DOHH2 (cell line): ENCODE measurements around the gene PLEKHH3.

Experiments
- H3F3A ChIP-seq: fragments of 200-600 bp; sonication (generic), shearing (Covaris generic); 2 replicates; pipeline ENCODE4 v1.6.0; 2016; ENCODE audit warnings: antibody characterized with exemption, mild to moderate bottlenecking; ENCODE audit not compliant: control insufficient read depth, insufficient read depth
- H3K27ac ChIP-seq: fragments of 200-600 bp; sonication (generic); 2 replicates; pipeline ENCODE4 v1.5.1; 2014; ENCODE audit warnings: low read depth, mild to moderate bottlenecking, low read length, moderate library complexity
- H3K27me3 ChIP-seq: fragments of 200-600 bp; sonication (generic); 2 replicates; pipeline ENCODE4 v1.6.1; 2014; ENCODE audit warnings: mild to moderate bottlenecking, low read length, mixed read lengths; ENCODE audit not compliant: control insufficient read depth
- H3K36me3 ChIP-seq: fragments of 200-600 bp; sonication (generic); 2 replicates; pipeline ENCODE4 v1.6.1; 2014; ENCODE audit warnings: mild to moderate bottlenecking, low read length, moderate library complexity, mixed read lengths; ENCODE audit not compliant: control insufficient read depth
- H3K4me1 ChIP-seq: fragments of 200-600 bp; sonication (generic); 2 replicates; pipeline ENCODE4 v1.6.1; 2014; ENCODE audit warnings: mild to moderate bottlenecking, low read length, mixed read lengths; ENCODE audit not compliant: control insufficient read depth
- H3K4me2 ChIP-seq: fragments of 200-600 bp; sonication (generic); 2 replicates; pipeline ENCODE4 v1.6.0; 2014; ENCODE audit warnings: mild to moderate bottlenecking, low read length, moderate library complexity
- H3K4me3 ChIP-seq: fragments of 200-600 bp; sonication (generic); 2 replicates; pipeline ENCODE4 v1.5.1; 2014; ENCODE audit warnings: mild to moderate bottlenecking, low read length, mixed read lengths
- H3K79me2 ChIP-seq: fragments of 200-600 bp; sonication (generic); 2 replicates; pipeline ENCODE4 v1.6.1; 2014; ENCODE audit warnings: mild to moderate bottlenecking, low read length, mixed read lengths; ENCODE audit not compliant: control insufficient read depth
- H3K9me2 ChIP-seq: fragments of 200-600 bp; sonication (generic); replicated peaks from 2 replicates; pipeline ENCODE4 v1.6.1; 2014; ENCODE audit warnings: mild to moderate bottlenecking, low read length, mixed read lengths; ENCODE audit not compliant: control insufficient read depth
- H3K9me3 ChIP-seq: fragments of 200-600 bp; sonication (generic); 2 replicates; pipeline ENCODE4 v1.6.1; 2014; ENCODE audit warnings: antibody characterized with exemption, low read length, mixed read lengths; ENCODE audit not compliant: control insufficient read depth, insufficient read depth
- H4K20me1 ChIP-seq: fragments of 200-600 bp; sonication (generic); 2 replicates; pipeline ENCODE4 v1.6.0; 2014; ENCODE audit warnings: low read depth, mild to moderate bottlenecking, antibody characterized with exemption, low read length, moderate library complexity; ENCODE audit not compliant: control insufficient read depth, insufficient read depth
- CTCF ChIP-seq: fragments of 200-600 bp; sonication (generic); IDR thresholded peaks from one replicate; pipeline ENCODE4 v1.5.1; 2014; ENCODE audit warnings: antibody characterized with exemption, mild to moderate bottlenecking, low read depth, low read length; ENCODE audit not compliant: poor library complexity, severe bottlenecking
- EZH2phosphoT487 ChIP-seq: fragments of 200-600 bp; sonication (generic); IDR thresholded peaks from 2 replicates; pipeline ENCODE4 v1.6.1; 2017; ENCODE audit warnings: borderline replicate concordance, mild to moderate bottlenecking, antibody characterized with exemption, low read length, moderate library complexity, mixed read lengths

PLEKHH3 gene

GRCh38 chr17:42694524-42694923 is 17.7 kb upstream of the PLEKHH3 start:
- H3K9me3 ChIP-seq, result no peaks in the 10 kb centered on the region
- H3K79me2 ChIP-seq, result no peaks in the 10 kb centered on the region
- no peak overlapping the region for H3K4me2 ChIP-seq
- no peaks in the 10 kb centered on the region for H3K36me3 ChIP-seq
- H4K20me1 ChIP-seq, result no peaks in the 10 kb centered on the region
- H3K9me2 ChIP-seq, result no peaks in the 10 kb centered on the region
- no peak overlapping the region for H3K27ac ChIP-seq
- no peaks in the 10 kb centered on the region for H3K4me1 ChIP-seq
- no peaks in the 10 kb centered on the region for H3F3A ChIP-seq
- no peaks in the 10 kb centered on the region for H3K27me3 ChIP-seq
- TF ChIP-seq CTCF (no peak), EZH2phosphoT487 (no peak)
- no peak overlapping the region for H3K4me3 ChIP-seq

DNA sequence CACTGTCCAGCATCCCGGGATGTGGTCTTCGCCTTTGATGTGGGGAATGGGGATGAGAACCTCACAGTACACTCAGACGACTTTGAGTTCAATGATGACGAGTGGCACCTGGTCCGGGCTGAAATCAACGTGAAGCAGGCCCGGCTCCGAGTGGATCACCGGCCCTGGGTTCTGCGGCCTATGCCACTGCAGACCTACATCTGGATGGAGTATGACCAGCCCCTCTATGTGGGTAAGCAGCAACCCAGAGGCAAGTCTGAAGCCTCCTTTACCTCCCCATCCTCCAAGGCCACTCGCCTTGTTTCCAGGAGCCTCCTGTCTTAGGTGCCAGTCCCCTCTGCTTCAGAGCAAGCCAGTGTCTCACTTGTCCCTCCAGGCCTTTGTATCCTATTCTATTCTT is 15.7 kb upstream of the PLEKHH3 start:
- Histone ChIP-seq H3K79me2 (no peaks in the 10 kb centered on the region), H3K9me2 (no peaks in the 10 kb centered on the region), H3K4me1 (no peaks in the 10 kb centered on the region), H3K4me3 (no peak overlapping the region), H3K27me3 (no peaks in the 10 kb centered on the region), H3K4me2 (no peak overlapping the region), H3K36me3 (no peaks in the 10 kb centered on the region), H3K9me3 (no peaks in the 10 kb centered on the region), H3K27ac (no peak overlapping the region), H4K20me1 (no peaks in the 10 kb centered on the region), H3F3A (no peaks in the 10 kb centered on the region)
- TF ChIP-seq EZH2phosphoT487 (no peak), CTCF (no peak)

DNA sequence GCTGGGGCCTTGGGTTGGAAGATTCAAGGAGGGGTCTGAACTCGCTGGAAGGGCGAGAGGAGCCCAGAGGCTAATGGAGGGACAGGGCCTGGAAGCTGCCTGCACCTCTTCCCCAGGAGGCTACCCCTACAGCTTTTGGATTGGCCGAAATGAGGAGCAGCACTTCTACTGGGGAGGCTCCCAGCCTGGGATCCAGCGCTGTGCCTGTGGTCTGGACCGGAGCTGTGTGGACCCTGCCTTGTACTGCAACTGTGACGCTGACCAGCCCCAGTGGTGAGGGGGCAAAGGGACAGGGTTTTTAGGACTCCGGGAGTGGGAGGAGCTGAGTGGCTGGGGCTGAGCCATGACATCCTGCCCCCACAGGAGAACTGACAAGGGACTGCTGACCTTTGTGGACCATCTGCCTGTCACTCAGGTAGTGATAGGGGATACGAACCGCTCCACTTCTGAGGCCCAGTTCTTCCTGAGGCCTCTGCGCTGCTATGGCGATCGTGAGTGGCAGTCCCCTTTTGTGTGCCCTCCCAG is 14.3 kb upstream of the PLEKHH3 start:
- H3K4me1 ChIP-seq, result no peaks in the 10 kb centered on the region
- H3K4me2 ChIP-seq, result no peak overlapping the region
- no peaks in the 10 kb centered on the region for H3K79me2 ChIP-seq

More for the DNA sequence above, 14.3 kb upstream of the PLEKHH3 start:
- H3F3A ChIP-seq, result no peaks in the 10 kb centered on the region
- H3K27me3 ChIP-seq, result no peaks in the 10 kb centered on the region
- H3K9me3 ChIP-seq, result no peaks in the 10 kb centered on the region
- no peaks in the 10 kb centered on the region for H4K20me1 ChIP-seq
- H3K27ac ChIP-seq, result no peak overlapping the region
- TF ChIP-seq CTCF (no peak), EZH2phosphoT487 (no peak)
- no peaks in the 10 kb centered on the region for H3K9me2 ChIP-seq
- H3K4me3 ChIP-seq, result no peak overlapping the region
- H3K36me3 ChIP-seq, result no peaks in the 10 kb centered on the region
